Islet of Langerhans (tissue), 1 donor: ENCODE results near the gene FDXR.
"Not testable (repeated sequence)": the region's sequence is repeated elsewhere in the genome, so short reads cannot be mapped to it uniquely, and the experiment has no call there.

ENCODE experiments used
- FAIRE-seq: peaks from one replicate; lab custom pipeline; 2011; peaks lifted over from hg19 to GRCh38; lab: Jason Lieb, UNC

The FDXR gene

DNA sequence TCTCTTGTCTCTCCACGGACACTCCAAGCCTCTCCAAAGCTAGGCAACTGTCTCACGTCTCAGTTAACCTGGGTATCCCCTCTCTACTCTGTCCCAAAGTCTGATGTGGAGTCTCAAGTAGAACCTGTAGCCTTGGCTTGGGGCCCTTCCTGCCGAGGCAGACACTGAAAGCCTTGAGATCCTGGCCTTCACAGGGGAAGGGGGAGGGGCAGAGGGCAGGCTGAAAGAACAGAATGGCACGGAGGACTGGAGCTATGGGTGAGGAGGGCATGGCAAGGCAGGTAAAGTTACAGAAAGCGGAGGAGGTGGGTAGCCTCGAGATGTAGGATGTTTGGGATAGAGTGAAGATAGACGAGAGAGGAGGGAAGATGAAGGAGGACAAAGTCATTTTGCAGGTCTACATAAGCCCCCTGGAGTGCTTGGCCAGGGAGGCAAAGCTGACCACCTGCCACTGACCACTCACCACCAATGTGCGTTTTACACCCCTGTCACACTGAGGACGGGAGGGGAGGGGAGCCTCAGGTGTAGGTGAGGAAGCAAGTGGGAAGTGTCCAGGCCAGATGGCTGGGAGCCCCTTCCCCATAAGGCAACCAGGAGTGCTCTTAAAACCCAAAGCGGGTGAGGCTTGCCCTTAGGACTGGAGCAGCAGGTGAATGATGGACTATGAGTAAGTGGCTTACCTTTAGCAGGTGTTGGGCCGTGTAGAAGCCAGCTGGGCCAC is 1.3 kb downstream of the FDXR start:
- FAIRE-seq, result no peak

GRCh38 chr17:74870512-74870911 is 2.3 kb downstream of the FDXR start:
- no peak for FAIRE-seq

DNA sequence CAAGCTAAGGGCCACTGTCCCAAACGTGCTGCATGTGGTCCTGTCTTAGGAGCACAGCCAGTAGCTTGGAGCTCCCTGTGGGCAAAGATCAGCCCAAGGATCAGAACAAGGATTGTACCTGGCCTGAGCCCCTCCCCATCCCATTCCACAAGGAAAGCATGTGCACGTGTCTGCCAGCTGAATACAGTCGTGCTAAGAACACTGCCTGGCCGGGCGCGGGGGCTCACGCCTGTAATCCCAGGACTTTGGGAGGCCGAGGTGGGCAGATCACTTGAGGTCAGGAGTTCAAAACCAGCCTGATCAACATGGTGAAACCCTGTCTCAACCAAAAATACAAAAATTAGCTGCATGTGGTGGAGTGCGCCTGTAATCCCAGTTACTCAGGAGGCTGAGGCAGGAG is 2.8 kb downstream of the FDXR start:
- not testable (repeated sequence) for FAIRE-seq

DNA sequence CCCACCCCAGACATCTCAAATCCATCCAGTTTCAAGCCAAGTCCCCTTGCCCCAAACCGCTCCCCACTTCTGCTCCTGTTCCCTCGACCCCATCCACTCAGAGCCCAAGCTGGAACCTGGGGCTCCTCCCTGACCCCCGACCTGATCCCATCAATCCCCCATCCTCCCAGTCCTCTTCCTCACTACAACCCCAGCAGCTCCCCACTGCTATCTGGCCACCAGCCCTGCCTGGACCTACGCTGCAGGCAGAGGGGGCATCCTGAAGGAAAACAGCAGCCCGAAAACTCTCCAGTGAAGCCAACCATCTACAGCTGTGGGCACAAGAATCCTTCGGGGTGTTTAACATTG is 3.9 kb downstream of the FDXR start:
- FAIRE-seq, result no peak

- FAIRE-seq, result no peak
Observed at GRCh38 chr17:74868251-74868907, 4.4 kb downstream of the FDXR start.

GRCh38 chr17:74866198-74866835 is 6.5 kb downstream of the FDXR start:
- FAIRE-seq, result no peak

DNA sequence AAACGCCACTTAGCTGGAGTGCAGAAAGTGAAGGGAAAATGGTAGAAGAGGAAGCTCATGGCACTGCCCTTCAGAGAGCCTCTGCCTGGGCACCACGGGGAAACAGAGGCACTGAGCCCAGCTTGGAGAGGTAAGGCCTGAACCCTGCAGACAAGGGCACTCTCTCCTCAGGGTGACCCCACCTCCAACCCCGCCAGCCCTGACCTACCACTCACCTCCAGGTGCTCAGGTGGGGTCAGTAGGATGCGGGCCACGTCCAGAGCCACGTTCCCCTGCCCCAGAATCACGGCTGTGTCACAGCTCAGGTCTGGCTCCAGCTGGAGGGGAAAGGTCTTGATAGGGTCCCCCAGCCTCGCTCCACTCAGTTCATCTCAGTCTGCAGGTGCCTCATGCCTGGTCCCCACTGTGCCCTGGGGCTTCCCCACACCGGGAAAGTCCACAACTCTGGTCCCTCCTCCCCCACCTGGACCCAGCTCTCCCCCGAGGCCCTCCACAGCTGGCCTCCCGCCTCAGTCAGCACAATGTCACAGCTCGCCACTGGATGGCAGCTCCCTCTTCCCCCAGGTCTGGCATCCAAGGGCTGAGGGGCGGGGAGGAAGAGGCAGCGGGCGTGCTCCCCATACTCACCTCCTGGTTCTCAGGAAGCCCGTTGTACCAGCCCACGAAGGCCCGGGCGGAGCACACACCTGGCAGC is 7.1 kb downstream of the FDXR start:
- FAIRE-seq, result no peak

DNA sequence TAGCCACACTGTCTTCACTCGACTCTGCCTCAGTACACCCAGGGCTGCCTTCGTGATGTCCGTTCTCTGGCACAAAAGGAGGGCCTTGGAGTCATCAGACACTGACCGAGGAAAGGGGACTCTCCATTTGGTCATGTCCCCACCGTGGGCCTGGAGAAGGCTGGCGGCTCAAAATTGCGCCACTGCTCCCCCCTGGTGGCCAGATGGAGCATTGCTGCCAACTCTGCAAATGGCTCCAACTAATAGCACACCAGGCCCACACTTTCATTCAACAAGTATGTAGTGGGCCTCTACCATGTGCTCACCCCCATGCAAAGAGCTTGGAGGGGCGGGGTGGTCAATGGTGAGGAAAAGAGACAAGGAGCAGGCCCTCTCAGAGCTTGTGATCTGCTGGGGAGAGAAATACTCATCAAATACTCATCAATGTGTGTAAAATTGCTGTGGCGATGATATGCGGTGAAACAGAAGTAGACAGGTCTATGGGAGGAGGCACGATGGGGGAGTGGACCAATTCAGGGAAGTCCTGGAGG is 7.9 kb downstream of the FDXR start:
- no peak for FAIRE-seq

GRCh38 chr17:74864297-74864865 is 8.4 kb downstream of the FDXR start:
- FAIRE-seq, result no peak

- FAIRE-seq, result no peak
Observed at GRCh38 chr17:74863420-74864296, 9.1 kb downstream of the FDXR start.

DNA sequence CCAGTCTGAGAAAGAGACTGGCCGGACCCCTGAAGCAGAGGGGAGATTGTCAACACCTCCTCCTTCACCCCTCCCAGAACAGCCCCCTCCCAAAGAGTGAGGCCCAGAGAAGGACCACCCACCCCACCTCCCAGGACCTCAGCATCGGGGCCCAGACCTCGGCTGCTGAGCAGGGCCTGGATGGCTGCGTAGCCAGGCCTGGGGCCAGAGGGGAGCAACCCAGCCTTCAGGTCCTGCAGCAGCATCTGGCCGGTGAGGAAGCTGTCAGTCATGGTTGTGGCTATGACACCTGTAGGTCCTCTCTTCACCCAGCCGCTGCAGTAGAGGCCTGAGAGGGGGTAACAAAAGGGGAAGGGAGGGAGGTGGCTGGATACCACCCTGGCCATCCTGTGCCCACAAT is 9.9 kb downstream of the FDXR start:
- FAIRE-seq, result no peak

- FAIRE-seq, result no peak
Observed at GRCh38 chr17:74862108-74862901, 10.5 kb downstream of the FDXR start.

DNA sequence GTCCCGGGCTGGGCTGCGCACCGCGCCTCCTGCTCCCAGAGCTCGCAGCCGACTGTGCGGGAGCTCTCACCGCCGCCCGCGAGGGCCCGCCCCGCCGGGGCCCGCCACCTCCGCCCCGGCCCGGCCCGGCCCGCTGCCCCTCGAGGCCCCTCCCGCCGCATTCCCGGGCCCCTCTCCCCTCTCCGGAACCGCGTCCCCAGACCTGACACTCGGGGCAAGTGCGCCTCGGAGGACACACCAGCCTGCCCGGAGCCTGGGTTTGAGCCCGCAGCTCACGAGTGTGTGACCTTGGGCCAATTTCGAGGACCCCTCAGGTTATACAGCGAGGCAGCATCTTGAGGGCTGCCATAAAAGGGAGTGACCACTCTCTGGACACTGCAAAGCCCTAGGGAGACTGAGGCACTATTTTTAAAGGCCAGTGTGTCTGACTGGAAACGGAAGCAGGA is 11.1 kb downstream of the FDXR start:
- no peak for FAIRE-seq

GRCh38 chr17:74860872-74861661 is 11.7 kb downstream of the FDXR start:
- FAIRE-seq, result no peak

DNA sequence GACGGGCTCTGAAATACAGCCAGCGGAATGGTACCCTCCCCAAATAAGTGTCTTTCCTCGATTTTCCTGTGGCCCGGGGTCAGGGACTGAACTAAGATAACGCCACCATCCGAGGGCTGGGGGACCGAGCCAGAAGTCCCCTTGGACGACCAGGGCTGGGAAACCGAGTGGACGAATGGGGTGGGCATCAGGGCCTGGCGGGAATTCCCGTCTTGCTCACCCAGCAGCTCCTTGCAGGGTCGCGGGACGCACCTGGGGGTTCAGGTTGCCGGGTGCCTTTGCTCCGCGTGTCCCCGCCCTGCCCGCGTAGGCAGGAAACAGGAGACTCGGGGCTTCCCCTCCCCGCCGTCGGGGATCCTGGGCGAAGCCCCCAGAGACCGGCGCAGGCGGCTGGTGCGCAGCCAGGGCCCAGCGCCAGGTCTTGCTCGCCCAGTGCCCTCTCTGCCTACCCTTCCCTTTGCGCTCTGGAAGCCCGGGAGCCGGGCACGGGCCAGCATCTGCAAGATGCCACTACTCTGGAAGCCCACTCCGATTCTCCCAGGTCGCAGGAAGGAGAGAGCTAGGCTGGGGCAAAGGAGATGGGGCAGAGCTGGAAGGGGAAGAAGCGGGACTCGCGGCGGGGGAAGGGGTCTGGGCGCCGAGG is 12.4 kb downstream of the FDXR start:
- FAIRE-seq, result no peak

- FAIRE-seq, result no peak
Observed at GRCh38 chr17:74859459-74860228, 13.2 kb downstream of the FDXR start, which contains the start of gene GRIN2C. GRIN2C (minus strand) TSS chr17:74859885; CDS start chr17:74855092, 4,793 bp downstream.

GRCh38 chr17:74858672-74859458 is 13.9 kb downstream of the FDXR start:
- FAIRE-seq, result no peak
